GM12878 (cell line): ENCODE data around the gene FSIP1. TPM values are rescaled to one million over a fixed set of nuclear protein-coding genes. Genes with fewer than 3 reads are reported as not detected.

ENCODE experiments used
- ATAC-seq: fragments of 200-7000 bp; cut with Tn5 transposase; 3 replicates; pipeline ENCODE4 v1.9.1; 2020; ENCODE audit warnings: mild to moderate bottlenecking, moderate library complexity
- BruUV-seq: library from RNA; stranded (reverse); fragments of 400-500 nt; replicated peaks from 2 replicates; lab custom pipeline; 2021; lab: Mats Ljungman, UMichigan
- CTCF ChIA-PET: fragments of 300-600 bp; sonication (Branson Sonifier 250); formaldehyde crosslinking; extraction: SDS; loops from one replicate; lab custom pipeline; 2021; ENCODE audit warnings: inconsistent platforms; lab: Yijun Ruan, JAX
- POLR2A ChIA-PET: fragments of 350-600 bp; formaldehyde crosslinking; extraction: SDS; loops from one replicate; lab custom pipeline; 2021; ENCODE audit warnings: inconsistent platforms; lab: Charles Lee
- RAD21 ChIA-PET: fragments of 300-600 bp; sonication (Branson Sonifier 250); formaldehyde crosslinking; loops from one replicate; lab custom pipeline; 2023; ENCODE audit warnings: antibody characterized with exemption; ENCODE audit not compliant: unreplicated experiment; lab: Charles Lee
- SMC1A ChIA-PET: fragments of 300-600 bp; sonication (Branson Sonifier 250); formaldehyde crosslinking; loops from one replicate; lab custom pipeline; 2023; ENCODE audit not compliant: unreplicated experiment, uncharacterized antibody; lab: Charles Lee
- DNase-seq: peaks from one replicate; pipeline ENCODE4 v3.0.0-alpha.2; 2011; ENCODE audit warnings: low read depth, low spot score
- FAIRE-seq: peaks from 3 replicates; lab custom pipeline; 2011; peaks lifted over from hg19 to GRCh38; lab: Jason Lieb, UNC
- H2AFZ ChIP-seq: 2 replicates; pipeline ENCODE4 v1.6.0; 2011; ENCODE audit warnings: low read depth, low read length, control low read depth; ENCODE audit not compliant: control insufficient read depth
- H3K27ac ChIP-seq: 2 replicates; pipeline ENCODE4 v1.5.1; 2011; ENCODE audit warnings: control low read depth; ENCODE audit not compliant: control insufficient read depth, insufficient read depth
- H3K27me3 ChIP-seq, 2 experiments: replicated peaks in 1 of 2; 2 replicates each; pipeline versions ENCODE4 v1.6.0 to v1.6.1; 2011; ENCODE audit warnings: low read length in 1 of 2; ENCODE audit not compliant: control insufficient read depth in 2 of 2, insufficient read depth in 2 of 2
- H3K36me3 ChIP-seq, 2 experiments: 2 replicates each; pipeline ENCODE4 v1.5.1; 2011; ENCODE audit warnings: low read length in 1 of 2; ENCODE audit not compliant: control insufficient read depth in 2 of 2, insufficient read depth in 2 of 2
- H3K4me1 ChIP-seq: 2 replicates; pipeline ENCODE4 v1.6.1; 2011; ENCODE audit warnings: mild to moderate bottlenecking, low read length, moderate library complexity, mixed read lengths; ENCODE audit not compliant: control insufficient read depth, insufficient read depth
- H3K4me2 ChIP-seq: 2 replicates; pipeline ENCODE4 v1.6.0; 2011; ENCODE audit warnings: control low read depth; ENCODE audit not compliant: control insufficient read depth, insufficient read depth
- H3K4me3 ChIP-seq: fragments of 200-600 bp; sonication (generic); 2 replicates; pipeline ENCODE4 v1.5.1; 2016
- H3K79me2 ChIP-seq: 2 replicates; pipeline ENCODE4 v1.6.0; 2011; ENCODE audit warnings: low read length; ENCODE audit not compliant: control insufficient read depth, insufficient read depth
- H3K9ac ChIP-seq: 2 replicates; pipeline ENCODE4 v1.8.0; 2011; ENCODE audit warnings: low read length, control low read depth, mixed read lengths; ENCODE audit not compliant: control insufficient read depth, insufficient read depth
- H3K9me3 ChIP-seq: replicated peaks from 3 replicates; pipeline ENCODE4 v1.5.1; 2011; ENCODE audit warnings: mild to moderate bottlenecking, low read length; ENCODE audit not compliant: control insufficient read depth, insufficient read depth
- H4K20me1 ChIP-seq: 2 replicates; pipeline ENCODE4 v1.6.0; 2011; ENCODE audit not compliant: control insufficient read depth, insufficient read depth
- BHLHE40 ChIP-seq, 2 experiments: fragments of 450-650 bp in 1 of 2; IDR thresholded peaks; 2 replicates each; pipeline ENCODE4 v1.6.1; 2011 to 2017; ENCODE audit warnings: low read depth in 2 of 2, borderline replicate concordance in 1 of 2, improper control_type of control experiment in 1 of 2, low read length in 1 of 2, mild to moderate bottlenecking in 1 of 2
- EP300 ChIP-seq, 2 experiments: fragments of 150-350 bp in 1 of 2; IDR thresholded peaks; 2 replicates each; pipeline ENCODE4 v1.6.1; 2011 to 2012; ENCODE audit warnings: low read depth in 2 of 2, low read length in 2 of 2, borderline replicate concordance in 1 of 2, improper control_type of control experiment in 1 of 2, inconsistent platforms in 1 of 2; ENCODE audit not compliant: control insufficient read depth in 1 of 2
- PML ChIP-seq: IDR thresholded peaks from 2 replicates; pipeline ENCODE4 v1.6.1; 2012; ENCODE audit warnings: low read length, inconsistent platforms
- RAD21 ChIP-seq: IDR thresholded peaks from 2 replicates; pipeline ENCODE4 v1.6.1; 2011; ENCODE audit warnings: mild to moderate bottlenecking, low read depth, low read length, moderate library complexity; ENCODE audit not compliant: insufficient read depth
- RBBP5 ChIP-seq: fragments of 200-600 bp; sonication (generic); conservative IDR thresholded peaks from 2 replicates; pipeline ENCODE4 v1.6.1; 2016
- STAT3 ChIP-seq: IDR thresholded peaks from 2 replicates; pipeline ENCODE4 v1.6.1; 2011; ENCODE audit warnings: low read depth, low read length, improper control_type of control experiment
- TCF7 ChIP-seq: IDR thresholded peaks from 2 replicates; pipeline ENCODE4 v1.6.1; 2014; ENCODE audit warnings: antibody characterized with exemption, borderline replicate concordance
- ZBED1 ChIP-seq: IDR thresholded peaks from 2 replicates; pipeline ENCODE4 v1.6.1; 2016; ENCODE audit warnings: borderline replicate concordance
- ZNF24 ChIP-seq: fragments of 450-650 bp; IDR thresholded peaks from 2 replicates; pipeline ENCODE4 v1.6.1; 2017; ENCODE audit warnings: antibody characterized with exemption, mild to moderate bottlenecking
- WGBS: methylation state at CpG from one replicate; pipeline ENCODE4 v1.1.6; 2016; ENCODE audit warnings: low lambda C conversion rate; ENCODE audit not compliant: insufficient replicate concordance, insufficient coverage; ENCODE audit errors: missing lambda C conversion rate; 5-methylcytosine and 5-hydroxymethylcytosine counted together
- in situ Hi-C: fragments of 300-500 bp; cut with MboI; formaldehyde crosslinking; loops from 9 replicates; pipeline ENCODE4 v1.14.3; 2018; ENCODE audit warnings: mixed read lengths
- intact Hi-C: fragments of 100-400 bp; cut with micrococcal nuclease; formaldehyde crosslinking; loops from one replicate; pipeline ENCODE4 v1.14.2; 2022; ENCODE audit not compliant: unreplicated experiment
- polyA plus RNA-seq, 11 experiments: library from polyadenylated mRNA; depleted of rRNA in 4 of 11; unstranded in 6 of 11; stranded (reverse) in 5 of 11; fragments of >200 nt; fragmentation: Nextera tagmentation in 4 of 11; fragmentation: Illumina TruSeq in 1 of 11; extraction: Ambion mirVana in 4 of 11; extraction: Trizol in 1 of 11; gene quantifications; 1 replicate in 1 of 11; 2 replicates in 10 of 11; pipeline versions ENCODE4 v1.2.1 to v1.2.3, GENCODE V29; 2011 to 2016; ENCODE audit warnings: inconsistent platforms in 2 of 11, missing spikeins in 2 of 11, low read depth in 1 of 11
- total RNA-seq, 4 experiments: library from RNA; depleted of rRNA in 3 of 4; stranded (reverse); fragments of >200 nt in 3 of 4; fragmentation: Illumina TruSeq in 1 of 4; extraction: Trizol in 1 of 4; gene quantifications; 2 replicates each; pipeline versions ENCODE4 v1.2.1 to v1.2.3, GENCODE V29; 2013 to 2021
- TF ChIP-seq, protein P1 (sequence below): IDR thresholded peaks from 2 replicates; pipeline ENCODE4 v1.6.1; 2011; ENCODE audit warnings: low read depth, mild to moderate bottlenecking, low read length, moderate library complexity, borderline replicate concordance; ENCODE audit errors: extremely low read depth
- TF ChIP-seq, protein P2 (sequence below), 3 experiments: IDR thresholded peaks in 2 of 3; conservative IDR thresholded peaks in 1 of 3; 2 replicates each; pipeline ENCODE4 v1.5.1; 2011; ENCODE audit warnings: low read depth in 3 of 3, low read length in 3 of 3, mild to moderate bottlenecking in 3 of 3, control low read depth in 2 of 3, moderate library complexity in 2 of 3, inconsistent platforms in 1 of 3, mixed read lengths in 1 of 3; ENCODE audit not compliant: control insufficient read depth in 2 of 3, insufficient read depth in 1 of 3; ENCODE audit errors: extremely low read depth in 1 of 3
- TF ChIP-seq, protein P3 (sequence below): fragments of 450-650 bp; IDR thresholded peaks from 2 replicates; pipeline ENCODE4 v1.6.1; 2017; ENCODE audit warnings: low read depth, mild to moderate bottlenecking, moderate library complexity

Gene FSIP1
- total and polyA plus RNA-seq, 10 of the 15 experiments (the other 5 are each of a cell fraction or from before 2014, with no cell fraction given): 0.15 to 0.67 (median 0.35) TPM

DNA sequence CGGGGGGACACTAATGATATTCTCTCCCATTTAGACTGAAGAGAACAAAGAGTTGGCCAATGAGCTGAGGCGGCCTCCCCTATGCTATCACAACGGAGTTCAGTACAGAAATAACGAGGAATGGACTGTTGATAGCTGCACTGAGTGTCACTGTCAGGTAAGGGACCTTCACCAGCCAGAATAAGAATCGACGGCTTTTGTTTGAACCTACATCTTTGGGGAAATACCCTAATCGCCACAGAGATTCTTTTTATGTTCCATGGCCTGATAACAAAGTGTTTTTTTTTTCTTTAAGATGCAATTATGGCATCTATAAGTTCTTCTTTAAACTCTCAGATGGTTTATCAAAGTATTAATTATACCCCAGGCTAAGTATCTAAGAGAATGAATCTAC is 198.4 kb downstream of the FSIP1 start (continued):
- TF ChIP-seq, protein P1, sequence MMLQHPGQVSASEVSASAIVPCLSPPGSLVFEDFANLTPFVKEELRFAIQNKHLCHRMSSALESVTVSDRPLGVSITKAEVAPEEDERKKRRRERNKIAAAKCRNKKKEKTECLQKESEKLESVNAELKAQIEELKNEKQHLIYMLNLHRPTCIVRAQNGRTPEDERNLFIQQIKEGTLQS: no peak
- TF ChIP-seq EP300 (IDR thresholded peaks at IDR 0.05; ENCODE audit: borderline replicate concordance in 1 of 2, control insufficient read depth in 1 of 2, low read depth in 2 of 2, low read length in 2 of 2) (no peak), PML (no peak), ZBED1 (no peak), BHLHE40 (IDR thresholded peaks at IDR 0.05; ENCODE audit: borderline replicate concordance in 1 of 2, low read depth in 2 of 2, low read length in 1 of 2) (no peak), STAT3 (no peak)

DNA sequence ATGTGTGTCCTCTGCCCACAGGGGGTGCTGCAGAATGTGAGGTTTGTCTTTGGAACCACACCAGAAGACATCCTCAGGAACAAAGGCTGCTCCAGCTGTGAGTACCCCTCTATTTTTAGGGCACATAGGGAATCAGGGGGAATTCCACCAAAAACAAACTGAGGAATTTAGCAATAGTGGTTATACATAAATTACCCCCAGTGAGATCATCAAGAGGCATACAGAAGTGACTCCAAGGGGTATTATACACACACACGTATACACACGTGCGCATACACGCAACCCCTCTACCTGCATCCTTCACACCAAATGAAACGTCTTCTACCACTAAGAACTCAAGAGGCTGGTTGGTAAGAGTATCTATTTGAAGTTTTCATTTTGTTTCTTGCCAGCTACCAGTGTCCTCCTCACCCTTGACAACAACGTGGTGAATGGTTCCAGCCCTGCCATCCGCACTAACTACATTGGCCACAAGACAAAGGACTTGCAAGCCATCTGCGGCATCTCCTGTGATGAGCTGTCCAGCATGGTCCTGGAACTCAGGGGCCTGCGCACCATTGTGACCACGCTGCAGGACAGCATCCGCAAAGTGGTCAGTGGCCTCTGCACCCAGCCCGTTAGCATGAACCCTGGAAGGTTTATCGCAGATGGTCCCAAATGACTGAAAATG is 198.9 kb downstream of the FSIP1 start:
- intact Hi-C loops: loop anchor here (1.0 to 5.0 kb wide), 3 partner anchors 104 to 871 kb away; no protein-coding TSS in a partner anchor
- DNase-seq (no peak), ATAC-seq (no peak), FAIRE-seq (no peak)
- Histone ChIP-seq H3K27me3 (peaks cover 4 to 5% of the 10 kb centered on the region in 2 experiments), H4K20me1 (no peaks in the 10 kb centered on the region), H3K4me2 (no peak overlapping the region), H3K36me3 (no peaks in the 10 kb centered on the region), H3K4me1 (no peaks in the 10 kb centered on the region), H3K27ac (no peak overlapping the region), H3K9ac (no peak overlapping the region), H2AFZ (no peak overlapping the region), H3K9me3 (no peaks in the 10 kb centered on the region; the same call in 2 of the 3 replicates), H3K4me3 (no peak overlapping the region), H3K79me2 (no peaks in the 10 kb centered on the region)
- in situ Hi-C loops: loop anchor here (5.0 to 25.0 kb wide), 3 partner anchors 456 to 876 kb away; no protein-coding TSS in a partner anchor
- no TSS peak for BruUV-seq
- 59% methylated on average over 13 of the region's 13 CpGs for WGBS
- TF ChIP-seq, protein P2, sequence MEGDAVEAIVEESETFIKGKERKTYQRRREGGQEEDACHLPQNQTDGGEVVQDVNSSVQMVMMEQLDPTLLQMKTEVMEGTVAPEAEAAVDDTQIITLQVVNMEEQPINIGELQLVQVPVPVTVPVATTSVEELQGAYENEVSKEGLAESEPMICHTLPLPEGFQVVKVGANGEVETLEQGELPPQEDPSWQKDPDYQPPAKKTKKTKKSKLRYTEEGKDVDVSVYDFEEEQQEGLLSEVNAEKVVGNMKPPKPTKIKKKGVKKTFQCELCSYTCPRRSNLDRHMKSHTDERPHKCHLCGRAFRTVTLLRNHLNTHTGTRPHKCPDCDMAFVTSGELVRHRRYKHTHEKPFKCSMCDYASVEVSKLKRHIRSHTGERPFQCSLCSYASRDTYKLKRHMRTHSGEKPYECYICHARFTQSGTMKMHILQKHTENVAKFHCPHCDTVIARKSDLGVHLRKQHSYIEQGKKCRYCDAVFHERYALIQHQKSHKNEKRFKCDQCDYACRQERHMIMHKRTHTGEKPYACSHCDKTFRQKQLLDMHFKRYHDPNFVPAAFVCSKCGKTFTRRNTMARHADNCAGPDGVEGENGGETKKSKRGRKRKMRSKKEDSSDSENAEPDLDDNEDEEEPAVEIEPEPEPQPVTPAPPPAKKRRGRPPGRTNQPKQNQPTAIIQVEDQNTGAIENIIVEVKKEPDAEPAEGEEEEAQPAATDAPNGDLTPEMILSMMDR (IDR thresholded peaks at IDR 0.05 in 2 of 3, conservative IDR thresholded peaks at IDR 0.05 in 1 of 3; ENCODE audit: control insufficient read depth in 2 of 3, extremely low read depth in 1 of 3, insufficient read depth in 1 of 3, low read depth in 3 of 3, low read length in 3 of 3): peak; percentile 32 to 42 (median 33); a peak in 3 of 6 replicates
- no peak for TF ChIP-seq TCF7
- no peak for TF ChIP-seq RBBP5
- TF ChIP-seq, protein P3, sequence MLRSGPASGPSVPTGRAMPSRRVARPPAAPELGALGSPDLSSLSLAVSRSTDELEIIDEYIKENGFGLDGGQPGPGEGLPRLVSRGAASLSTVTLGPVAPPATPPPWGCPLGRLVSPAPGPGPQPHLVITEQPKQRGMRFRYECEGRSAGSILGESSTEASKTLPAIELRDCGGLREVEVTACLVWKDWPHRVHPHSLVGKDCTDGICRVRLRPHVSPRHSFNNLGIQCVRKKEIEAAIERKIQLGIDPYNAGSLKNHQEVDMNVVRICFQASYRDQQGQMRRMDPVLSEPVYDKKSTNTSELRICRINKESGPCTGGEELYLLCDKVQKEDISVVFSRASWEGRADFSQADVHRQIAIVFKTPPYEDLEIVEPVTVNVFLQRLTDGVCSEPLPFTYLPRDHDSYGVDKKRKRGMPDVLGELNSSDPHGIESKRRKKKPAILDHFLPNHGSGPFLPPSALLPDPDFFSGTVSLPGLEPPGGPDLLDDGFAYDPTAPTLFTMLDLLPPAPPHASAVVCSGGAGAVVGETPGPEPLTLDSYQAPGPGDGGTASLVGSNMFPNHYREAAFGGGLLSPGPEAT: no peak
- peak; percentile 43 for TF ChIP-seq RAD21
- TF ChIP-seq ZNF24: no peak
- ChIA-PET POLR2A (no interaction called here), SMC1A (interaction anchor here (3.5 kb wide), 1 partner anchor 174 kb away, joined by 34 read pairs; no protein-coding TSS in a partner anchor), CTCF (interaction anchor here (0.9 to 8.5 kb wide), 10 partner anchors 15 to 269 kb away, joined by 3 to 68 read pairs (median 3); no protein-coding TSS in a partner anchor), RAD21 (interaction anchor here (1.1 to 1.4 kb wide), 3 partner anchors 102 to 411 kb away, joined by 3 to 8 read pairs (median 4); no protein-coding TSS in a partner anchor)
